SK-N-DZ (cell line): ENCODE measurements around the gene DCDC1. TPM values are rescaled to one million over a fixed set of nuclear protein-coding genes. Genes with fewer than 3 reads are reported as not detected.

Source experiments
- DNase-seq: peaks from one replicate; pipeline ENCODE4 v3.0.0-alpha.2; 2015; ENCODE audit warnings: low spot score
- polyA plus RNA-seq, 2 experiments: library from polyadenylated mRNA; depleted of rRNA; stranded (reverse); fragments of >200 nt; gene quantifications; 2 replicates each; pipeline ENCODE4 v1.2.3, GENCODE V29; 2014

Gene DCDC1, protein sequence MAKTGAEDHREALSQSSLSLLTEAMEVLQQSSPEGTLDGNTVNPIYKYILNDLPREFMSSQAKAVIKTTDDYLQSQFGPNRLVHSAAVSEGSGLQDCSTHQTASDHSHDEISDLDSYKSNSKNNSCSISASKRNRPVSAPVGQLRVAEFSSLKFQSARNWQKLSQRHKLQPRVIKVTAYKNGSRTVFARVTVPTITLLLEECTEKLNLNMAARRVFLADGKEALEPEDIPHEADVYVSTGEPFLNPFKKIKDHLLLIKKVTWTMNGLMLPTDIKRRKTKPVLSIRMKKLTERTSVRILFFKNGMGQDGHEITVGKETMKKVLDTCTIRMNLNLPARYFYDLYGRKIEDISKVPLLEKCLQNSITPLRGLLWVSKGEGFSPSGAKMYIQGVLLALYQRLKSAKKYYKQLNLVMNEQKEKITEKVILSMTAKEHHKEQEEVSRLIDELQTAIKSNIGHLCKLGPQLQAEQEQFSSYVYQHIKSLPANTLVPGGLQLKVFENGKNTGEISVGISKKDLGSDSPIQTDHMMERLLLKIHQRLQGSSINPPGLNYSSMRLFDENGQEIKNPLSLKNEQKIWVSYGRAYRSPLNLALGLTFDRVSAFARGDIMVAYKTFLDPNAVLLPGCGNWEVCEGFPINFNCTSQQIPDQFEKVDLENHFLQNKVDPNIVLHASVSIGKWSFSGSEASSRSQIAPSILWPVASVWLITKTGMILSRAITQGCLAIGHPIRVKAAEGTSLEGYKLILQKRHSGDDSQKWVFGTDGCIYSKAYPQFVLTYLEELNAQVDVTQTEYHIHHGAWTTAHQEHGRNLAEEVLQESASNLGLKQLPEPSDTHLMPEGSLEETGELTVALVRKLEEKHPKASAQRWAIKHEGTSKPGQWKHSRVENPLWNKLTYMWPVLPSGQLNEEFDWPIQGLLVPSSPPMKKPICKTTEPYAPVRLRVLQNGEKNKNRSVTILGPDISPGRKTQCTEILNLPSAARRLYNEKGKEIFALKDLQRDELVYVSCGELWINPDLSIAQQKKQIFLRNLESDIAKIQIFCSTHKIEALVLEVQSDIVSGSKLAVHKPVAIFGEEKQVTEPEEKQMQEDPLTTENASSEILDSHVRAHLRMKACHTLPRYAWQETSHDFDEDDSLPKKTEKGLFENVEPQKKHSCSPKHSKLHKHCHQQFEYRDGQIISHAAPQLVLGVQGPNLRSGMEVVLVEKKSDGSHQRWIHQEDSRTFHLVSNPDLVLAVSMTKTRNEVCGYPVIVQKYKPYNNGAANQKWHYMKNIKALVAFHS (N-terminal part only)
- polyA plus RNA-seq (2014; cell fraction: cytosol; rRNA removed), result 0.13 and 0.63 TPM in 2 replicates
- 0.23 TPM in 1 of 2 replicates, not detected in the other for polyA plus RNA-seq (2014; cell fraction: nucleus; rRNA removed)

DNA sequence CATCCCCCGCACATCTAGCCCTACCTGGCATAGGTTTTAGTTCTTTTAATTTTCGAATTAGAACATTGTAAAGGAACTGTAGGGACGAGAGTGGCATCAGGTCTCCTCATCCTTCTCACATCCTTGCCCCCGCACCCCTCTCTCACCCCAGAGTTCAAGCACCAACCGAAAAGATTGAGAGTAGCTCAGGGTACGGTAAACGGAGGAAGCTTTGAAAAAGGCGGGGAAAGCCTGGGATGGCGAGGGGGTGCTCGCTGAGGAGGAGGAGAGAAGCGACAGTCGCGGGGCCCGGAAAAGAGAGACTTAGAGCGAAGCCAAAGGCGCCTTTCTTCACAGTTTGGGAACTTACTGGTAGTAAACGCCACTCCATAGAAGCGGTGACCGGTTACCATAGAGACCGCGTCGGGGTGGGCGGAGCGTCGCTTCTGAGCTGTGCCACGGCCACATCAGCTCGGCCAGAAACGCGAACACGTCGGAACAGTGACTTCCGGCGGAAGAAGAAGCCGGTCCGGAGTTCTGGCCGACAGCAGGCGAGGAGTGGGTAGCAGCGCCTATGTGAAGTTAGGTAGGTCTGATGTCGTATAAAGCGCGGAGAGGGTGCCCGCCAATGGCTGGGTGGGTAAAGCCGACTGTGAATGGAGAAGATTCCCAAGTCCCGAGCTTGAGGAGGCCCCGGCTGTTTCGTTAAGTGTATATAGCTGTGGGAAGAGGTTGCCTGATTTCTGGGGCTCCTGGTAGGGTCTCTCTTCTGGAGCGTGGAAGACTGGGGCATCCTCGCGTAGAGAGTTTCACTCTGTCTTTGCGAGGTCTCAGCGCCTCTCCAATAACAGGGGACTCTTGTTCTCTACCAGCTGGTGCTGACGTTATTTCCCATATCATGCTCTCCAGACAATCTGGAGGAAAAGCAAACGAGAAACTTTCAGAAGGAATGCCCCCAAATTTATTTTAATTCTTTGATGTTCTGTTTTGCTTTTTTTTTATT lies at the start of gene DCDC1, which contains the start of gene DNAJC24:
TSS of gene DCDC1 (minus strand) at position 392 of the 982 bp plus-strand sequence. CDS start 41,459 bp downstream, outside the sequence.
TSS of gene DNAJC24 (plus strand) at position 513 of the 982 bp plus-strand sequence. CDS start 889 bp downstream, outside the sequence.
- peak; percentile 95 for DNase-seq

DNA sequence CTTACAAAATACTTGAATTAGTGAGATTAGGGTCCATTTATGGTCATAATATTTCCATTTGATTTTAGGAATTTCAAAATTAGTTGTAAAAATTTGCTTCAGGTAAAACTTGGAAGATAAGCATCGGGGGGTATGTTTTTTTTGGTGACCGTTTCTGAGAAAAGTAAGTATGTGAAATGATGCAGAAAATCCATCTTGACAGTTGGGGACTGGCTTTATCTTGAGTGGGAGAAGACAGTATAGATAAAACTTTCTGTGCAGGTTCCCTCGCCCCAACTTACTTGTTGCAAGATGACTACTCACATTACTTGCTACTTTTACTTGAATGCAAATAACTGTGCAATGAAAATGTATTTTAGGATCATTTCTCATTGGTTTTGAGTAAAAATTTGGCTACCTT lies 49.6 kb upstream of the DCDC1 start:
- no peak for DNase-seq

DNA sequence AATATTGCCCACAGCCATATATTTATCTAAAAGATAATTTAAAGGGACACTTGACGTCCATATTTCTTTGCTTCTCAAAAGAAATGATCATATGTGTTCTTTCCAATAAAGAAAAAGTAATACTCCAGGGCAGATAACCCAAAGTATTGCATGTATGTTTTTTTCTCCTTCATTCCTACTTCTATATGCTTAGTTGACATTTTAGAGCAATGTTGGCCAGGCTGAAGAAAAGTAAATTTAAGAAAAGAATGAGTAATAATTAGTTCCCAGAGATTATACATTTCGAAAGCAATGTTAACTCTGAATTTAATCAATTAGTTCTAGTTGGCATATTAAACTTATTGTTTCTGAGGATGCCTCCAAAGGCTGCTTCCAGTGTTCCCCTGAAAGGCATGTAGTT lies 48.3 kb upstream of the DCDC1 start:
- DNase-seq, result no peak

DNA sequence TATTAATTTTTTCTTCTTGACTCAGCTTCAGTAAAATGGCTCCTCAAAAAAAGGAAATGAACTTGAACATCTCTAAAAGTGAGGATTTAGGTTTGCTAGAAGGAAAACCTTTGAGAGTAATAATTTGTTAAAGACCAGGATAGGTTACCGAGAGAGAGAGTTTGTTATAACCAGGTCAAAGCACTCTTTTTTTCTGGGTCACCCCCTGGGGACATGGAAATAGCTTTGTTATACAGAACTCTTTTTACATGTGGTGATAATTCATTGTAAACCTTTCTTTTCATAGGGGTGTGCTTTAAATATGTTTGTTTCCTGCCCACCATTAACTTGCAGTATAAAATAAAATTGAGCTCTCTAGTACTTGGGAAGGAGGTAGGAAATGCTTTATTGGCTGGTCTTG lies 47.8 kb upstream of the DCDC1 start:
- no peak for DNase-seq

DNA sequence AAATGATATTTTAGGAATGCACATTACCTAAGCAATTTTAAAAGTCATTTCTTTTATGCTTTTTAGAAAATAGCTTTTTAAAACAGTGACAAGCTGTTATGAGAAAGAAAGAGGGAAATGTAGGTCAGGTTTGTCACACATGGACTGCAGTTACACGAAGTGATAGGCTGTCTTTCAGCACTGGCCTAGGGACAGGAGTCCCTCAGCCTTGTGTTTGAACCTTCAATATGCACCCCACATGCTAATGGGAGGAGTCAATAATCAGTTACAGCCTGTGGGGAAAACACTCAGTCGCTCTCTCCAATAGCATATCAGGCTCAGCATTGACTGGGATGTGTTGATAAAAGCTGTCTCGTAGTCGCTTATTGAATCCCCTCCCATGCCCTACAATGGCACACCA lies 45.9 kb upstream of the DCDC1 start:
- DNase-seq, result no peak

DNA sequence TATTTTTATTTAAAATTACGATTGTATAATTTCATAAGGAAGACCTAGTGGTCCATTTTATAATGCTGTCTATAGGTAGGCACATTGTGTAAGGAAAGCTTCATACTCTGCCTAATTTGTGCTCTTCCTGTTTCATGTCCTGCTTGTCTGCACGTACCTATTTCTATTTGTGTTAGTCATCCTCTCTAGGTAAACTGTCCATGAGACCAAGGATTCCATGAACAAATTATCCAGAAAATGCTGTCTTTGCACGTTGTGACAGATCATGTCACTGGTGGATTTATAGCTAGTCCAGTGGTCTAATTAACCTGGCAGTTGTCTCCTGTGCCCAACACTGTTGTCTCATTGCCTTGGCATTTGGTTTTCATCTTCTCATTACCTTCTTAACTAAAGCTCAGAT lies 44.8 kb upstream of the DCDC1 start:
- no peak for DNase-seq

DNA sequence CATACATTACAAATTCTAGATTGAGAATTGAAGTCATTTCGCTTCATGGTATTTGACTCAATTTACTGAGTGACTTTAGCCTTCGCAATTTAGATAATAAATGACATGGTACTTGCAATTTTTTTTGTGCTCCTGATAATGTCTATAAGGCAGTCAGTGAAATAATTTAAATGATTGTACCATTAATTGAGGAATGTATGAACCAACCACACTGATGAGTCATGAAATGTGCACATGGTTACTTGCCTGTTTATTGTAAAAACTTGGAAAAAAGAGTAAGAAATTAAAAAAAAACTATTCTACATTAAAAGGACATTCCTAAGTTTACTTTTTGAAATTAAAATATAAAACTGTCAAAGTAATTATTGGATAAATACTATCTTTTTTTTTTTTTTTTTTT lies 43.4 kb upstream of the DCDC1 start:
- no peak for DNase-seq

DNA sequence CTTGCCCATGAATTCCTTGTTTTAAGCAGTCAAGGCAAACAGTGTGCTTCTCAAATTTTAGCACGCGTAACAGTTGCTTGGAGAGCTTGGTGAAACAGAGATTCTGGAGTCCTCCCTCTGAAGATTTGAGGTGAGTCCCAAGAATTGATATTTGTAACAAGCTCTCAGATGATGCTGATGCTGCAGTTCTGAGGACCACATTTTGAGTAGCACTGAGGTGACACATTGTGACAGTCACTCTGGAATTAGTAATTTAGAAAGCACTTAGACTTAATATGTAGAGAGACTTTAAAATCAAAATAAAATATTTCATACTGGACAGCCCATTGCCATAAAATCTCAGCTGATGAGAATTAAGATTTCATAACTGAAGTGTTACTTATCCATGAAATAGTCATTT lies 38.7 kb upstream of the DCDC1 start:
- DNase-seq, result no peak

DNA sequence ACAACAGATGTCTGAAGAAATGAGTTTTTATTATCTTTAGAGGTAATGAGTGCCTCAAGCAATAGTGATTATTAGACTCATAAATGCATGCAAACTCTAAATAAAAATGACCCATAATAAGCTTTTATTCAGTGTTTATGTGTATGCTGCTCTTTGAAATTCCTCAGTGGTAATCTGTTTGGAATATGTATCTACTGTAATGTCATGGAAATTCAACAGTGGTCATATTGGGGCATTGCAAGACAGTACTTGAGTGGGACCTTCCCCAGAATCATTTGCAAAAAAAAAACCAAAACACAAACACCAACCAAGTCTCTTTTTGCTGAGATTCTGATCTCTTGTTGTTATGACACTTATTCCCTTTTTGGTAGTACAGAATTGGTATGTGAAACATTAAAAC lies 35.1 kb upstream of the DCDC1 start:
- DNase-seq, result no peak

DNA sequence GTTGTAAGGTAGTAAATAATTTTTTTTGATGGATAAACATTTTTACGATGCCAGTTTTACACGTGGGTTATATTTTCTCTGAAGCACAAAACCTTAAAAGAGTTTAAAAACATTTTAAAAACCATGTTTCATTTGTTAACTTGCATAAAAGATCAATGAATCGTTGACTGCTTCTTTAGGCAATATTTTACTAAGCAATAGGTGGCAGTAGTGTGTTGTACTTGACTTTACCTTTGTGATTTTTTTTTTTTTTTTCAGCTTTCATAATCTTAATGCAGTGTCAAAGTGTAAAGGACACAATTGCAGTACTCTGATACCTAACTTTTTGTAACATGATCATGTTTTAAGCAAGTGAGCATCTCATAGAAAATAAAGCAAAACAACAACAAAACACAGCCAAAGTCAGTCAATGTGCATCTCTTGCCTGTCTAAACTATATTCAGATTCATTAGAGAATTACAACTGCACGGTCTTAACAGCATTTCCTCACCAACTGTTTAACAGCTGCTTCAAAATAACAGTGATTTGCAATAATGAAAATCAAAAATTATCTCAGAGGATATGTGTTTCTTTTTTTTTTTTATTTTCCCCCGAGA lies 27.8 kb upstream of the DCDC1 start:
- peak; percentile 35 for DNase-seq

DNA sequence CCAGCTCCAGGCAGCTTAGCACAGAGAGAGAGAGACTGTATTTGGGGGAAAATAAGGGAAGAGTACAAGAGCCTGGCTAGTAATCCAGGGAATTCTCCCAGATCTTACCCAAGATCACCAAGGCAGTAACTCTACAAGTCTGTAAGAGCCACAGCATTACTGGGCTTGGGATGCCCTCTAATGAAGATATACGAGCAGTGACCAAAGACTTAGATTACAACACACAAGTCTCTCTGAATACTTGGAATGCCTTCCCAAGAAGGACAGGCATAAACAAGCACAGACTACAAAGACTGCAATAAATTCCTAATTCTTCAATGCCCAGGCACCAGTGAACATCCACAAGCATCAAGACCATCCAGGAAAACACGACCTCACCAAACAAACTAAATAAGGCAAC lies 17.8 kb upstream of the DCDC1 start:
- DNase-seq, result no peak

DNA sequence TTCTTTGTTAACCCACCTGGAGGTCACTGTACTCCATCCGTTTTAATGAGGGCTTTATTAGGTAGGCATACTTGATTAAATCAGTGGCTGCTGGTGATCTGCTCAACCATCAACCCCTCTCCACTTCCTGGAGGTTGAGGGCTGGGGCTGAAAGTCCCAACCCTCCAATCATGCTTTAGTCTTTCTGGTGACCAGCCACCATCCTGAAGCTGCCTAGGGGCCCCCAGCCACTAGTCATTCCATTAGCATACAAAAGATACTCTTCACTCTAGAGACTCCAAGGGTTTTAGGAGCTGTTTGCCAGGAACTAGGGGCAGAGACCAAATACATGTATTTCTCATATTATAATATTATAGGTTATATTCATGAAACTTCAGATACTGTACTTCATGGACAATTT lies 13.6 kb upstream of the DCDC1 start:
- DNase-seq, result no peak

DNA sequence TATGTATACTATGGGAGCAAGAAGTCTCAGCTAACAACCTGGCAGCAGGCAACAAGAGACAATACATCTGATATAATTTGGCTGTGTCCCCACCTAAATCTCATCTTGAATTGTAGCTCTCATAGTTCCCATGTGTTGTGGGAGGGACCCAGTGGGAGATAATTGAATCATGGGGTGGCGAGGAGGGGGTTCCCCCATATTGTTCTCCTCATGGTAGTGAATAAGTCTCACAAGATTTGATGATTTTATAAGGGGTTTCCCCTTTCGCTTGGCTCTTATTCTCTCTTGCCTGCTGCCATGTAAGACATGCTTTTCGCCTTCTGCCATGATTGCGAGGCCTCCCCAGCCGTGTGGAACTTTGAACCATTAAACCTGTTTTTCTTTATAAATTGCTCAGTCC lies 6.3 kb upstream of the DCDC1 start:
- no peak for DNase-seq

DNA sequence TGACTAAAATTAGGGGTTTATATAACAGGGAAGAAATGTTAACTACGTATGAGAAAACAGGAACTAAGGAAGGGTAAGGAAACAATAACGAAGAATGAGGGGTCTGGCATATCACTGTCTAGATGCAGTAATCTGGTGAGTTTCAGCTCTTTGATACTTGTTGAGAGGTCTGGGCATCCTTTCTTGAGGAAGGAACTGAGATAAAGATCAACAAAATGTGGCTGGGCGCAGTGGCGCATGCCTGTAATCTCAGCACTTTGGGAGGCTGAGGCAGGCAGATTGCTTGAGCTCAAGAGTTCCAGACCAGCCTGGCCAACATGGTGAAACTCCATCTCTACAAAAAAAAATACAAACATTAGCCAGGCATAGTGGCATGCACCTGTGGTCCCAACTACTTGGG lies 2.7 kb downstream of the DCDC1 start:
- peak; percentile 9 for DNase-seq

DNA sequence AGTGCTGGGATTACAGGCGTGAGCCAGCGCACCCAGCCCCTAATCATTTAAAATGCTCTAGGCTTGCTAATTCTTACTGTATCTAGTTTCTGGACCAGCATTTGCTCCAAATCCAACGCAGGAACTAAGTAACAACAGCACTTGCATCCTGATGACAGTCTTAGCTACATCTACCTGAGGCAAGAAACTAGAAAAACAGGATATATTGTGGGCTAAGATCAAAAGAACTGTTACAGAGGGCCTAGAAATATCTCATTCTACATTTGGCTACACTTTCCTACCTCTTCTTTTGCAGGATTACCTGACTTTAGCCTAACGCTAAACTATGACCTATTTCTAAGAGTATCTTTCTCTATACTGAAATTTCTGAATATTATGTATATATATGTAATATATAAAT lies 7.8 kb downstream of the DCDC1 start:
- no peak for DNase-seq

DNA sequence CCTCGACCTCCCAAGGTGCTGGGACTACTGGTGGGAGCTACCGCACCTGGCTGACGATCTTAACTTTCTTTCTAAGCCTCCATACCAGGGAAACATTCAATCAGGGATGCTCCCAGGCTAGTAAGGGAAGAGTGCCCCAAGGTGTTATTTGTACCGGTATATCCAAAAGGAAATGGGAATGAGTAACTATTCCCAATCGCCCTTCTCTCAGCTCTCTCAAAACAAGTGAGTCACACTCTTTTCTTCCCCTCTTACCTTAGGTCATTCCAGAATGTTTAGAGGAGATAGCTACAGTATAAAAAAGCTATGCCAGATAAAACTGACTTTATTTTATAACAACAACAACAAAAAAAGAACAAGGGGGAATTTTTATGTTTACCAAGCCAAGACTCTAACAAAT lies 13.7 kb downstream of the DCDC1 start:
- no peak for DNase-seq

DNA sequence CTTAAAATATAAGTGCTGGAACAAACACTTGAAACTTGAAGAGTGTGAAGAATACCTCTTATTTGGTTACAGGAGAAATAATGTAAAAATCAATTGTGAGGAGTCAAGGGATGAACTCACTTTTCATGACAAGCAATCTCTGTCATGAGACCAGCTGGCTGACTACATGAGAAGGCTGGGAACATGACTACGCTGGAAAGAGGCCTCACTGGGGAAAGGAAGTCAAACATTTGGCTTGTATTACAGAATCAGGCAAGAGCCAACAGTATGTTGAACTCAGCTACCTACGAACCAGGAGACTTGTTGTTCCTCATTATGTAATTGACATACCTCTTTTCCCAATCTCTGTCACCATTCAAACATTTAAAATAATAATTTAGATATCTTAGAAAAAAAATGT lies 14.4 kb downstream of the DCDC1 start:
- no peak for DNase-seq

DNA sequence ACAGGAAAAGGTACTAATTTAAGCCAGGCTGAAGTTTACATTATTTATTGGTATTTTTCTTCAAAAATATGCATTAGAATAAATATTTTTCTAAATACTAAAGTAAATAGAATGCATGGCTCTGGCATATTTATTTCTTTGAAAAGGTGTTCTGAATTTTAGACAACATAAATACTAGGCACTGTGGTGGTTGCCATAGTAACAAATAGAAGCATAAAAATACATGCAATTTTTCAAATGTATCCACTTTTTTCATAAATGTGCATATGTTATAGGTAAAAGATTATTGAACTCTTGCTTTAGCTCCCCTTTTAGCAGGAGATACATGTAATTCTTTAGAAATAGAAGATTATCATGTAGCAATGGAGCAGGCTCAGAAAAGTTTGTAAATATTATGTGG lies 18.4 kb downstream of the DCDC1 start:
- no peak for DNase-seq

DNA sequence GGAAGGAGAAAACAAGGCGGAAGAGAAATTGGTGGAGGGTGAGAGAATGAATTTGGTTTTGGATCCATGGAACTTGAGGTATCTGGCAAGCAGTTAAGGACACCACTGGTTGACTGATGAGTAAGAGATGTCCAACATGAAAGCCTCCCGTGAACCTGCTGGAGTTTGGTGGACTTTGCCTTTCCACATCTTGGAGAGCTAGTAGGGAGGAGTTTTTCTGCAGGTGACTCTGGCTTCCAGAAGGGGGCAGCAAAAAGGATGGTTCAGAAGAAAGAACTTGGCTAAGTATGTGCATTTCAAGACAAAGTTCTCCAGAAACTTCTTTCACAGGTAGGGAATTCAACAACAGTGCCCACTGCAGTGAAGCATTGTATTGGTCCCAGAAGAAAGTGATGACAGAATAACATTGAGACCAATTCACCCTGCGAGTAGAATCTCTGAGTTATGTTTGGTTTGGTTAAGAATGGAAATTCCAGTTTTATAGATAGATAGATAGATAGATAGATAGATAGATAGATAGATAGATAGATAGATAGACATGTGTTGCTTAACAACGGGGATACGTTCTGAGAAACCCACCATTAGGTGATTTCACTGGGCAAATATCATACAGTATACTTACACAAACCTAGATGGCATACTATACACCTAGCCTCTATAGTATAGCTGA lies 28.5 kb downstream of the DCDC1 start:
- DNase-seq, result no peak
